ENCODE results near the gene CCDC171. TPM values are rescaled to one million over a fixed set of nuclear protein-coding genes. Genes with fewer than 3 reads are reported as not detected.

CCDC171 gene
- total RNA-seq, 3 donors from 2014 or later: 3.6 to 4.5 (median 3.6) TPM

DNA sequence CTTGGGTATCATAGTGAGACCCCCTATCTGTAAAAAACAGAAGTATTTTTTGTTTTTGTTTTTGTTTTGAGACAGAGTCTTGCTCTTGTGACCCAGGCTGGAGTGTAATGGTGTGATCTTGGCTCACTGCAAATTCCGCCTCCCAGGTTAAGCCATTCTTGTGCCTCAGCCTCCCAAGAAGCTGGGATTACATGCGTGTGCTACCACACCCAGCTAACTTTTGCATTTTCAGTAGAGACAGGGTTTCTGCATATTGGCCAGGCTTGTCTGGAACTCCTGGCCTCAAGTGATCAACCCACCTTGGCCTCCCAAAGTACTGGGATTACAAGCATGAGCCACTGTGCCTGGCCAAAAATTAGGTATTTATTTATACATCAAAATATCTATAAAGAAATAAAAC lies 10.2 kb upstream of the CCDC171 start:
- no peak overlapping the region for H3K4me3 ChIP-seq
- H3K9me3 ChIP-seq: no peaks in the 10 kb centered on the region
- intact Hi-C loops (cut with DNase I, micrococcal nuclease): no loop called here
- DNase-seq (no peak), ATAC-seq (no peak)
- TF ChIP-seq, protein P1, sequence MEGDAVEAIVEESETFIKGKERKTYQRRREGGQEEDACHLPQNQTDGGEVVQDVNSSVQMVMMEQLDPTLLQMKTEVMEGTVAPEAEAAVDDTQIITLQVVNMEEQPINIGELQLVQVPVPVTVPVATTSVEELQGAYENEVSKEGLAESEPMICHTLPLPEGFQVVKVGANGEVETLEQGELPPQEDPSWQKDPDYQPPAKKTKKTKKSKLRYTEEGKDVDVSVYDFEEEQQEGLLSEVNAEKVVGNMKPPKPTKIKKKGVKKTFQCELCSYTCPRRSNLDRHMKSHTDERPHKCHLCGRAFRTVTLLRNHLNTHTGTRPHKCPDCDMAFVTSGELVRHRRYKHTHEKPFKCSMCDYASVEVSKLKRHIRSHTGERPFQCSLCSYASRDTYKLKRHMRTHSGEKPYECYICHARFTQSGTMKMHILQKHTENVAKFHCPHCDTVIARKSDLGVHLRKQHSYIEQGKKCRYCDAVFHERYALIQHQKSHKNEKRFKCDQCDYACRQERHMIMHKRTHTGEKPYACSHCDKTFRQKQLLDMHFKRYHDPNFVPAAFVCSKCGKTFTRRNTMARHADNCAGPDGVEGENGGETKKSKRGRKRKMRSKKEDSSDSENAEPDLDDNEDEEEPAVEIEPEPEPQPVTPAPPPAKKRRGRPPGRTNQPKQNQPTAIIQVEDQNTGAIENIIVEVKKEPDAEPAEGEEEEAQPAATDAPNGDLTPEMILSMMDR (IDR thresholded peaks at IDR 0.05): no peak
- H3K36me3 ChIP-seq (ENCODE audit: low read depth): no peaks in the 10 kb centered on the region
- no peaks in the 10 kb centered on the region for H3K4me1 ChIP-seq (ENCODE audit: low read depth)

DNA sequence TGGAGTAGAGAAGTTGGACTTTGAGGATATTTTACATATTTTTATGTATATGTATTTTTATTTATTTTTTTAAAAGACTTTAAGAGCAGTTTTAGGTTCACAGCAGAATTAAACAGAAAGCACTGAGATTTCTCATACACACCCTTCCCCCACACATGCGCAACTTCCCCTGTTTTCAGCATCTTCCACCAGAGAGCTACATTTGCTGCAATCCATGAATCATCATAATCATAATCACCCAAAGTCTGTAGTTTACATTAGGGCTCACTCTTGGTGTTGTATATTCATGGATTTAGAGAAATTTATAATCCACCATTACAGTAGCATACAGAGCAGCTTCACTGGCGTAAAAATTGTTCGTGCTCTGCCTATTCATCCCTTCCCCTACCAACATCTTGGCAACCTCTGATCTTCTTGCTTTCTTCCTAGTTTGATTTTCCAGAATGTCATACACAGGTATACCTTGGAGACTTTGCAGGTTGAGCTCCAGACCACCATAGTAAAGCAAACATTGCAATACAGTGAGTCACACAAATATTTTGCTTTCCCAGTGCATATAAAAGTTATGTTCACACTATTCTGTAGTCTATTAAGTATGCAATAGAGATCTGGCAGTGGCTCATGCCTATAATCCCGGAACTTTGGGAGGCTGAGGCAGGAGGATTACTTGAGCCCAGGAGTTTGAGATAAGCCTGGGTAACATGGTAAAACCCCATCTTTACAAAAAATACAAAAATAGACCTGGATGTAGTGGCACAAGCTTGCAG lies 9.6 kb upstream of the CCDC171 start:
- Histone ChIP-seq H3K4me3 (no peak overlapping the region), H3K36me3 (ENCODE audit: low read depth) (no peaks in the 10 kb centered on the region), H3K4me1 (ENCODE audit: low read depth) (no peaks in the 10 kb centered on the region), H3K9me3 (no peaks in the 10 kb centered on the region)
- TF ChIP-seq, protein P1 (IDR thresholded peaks at IDR 0.05): no peak
- intact Hi-C loops (cut with DNase I, micrococcal nuclease): no loop called here
- no peak for ATAC-seq
- no peak for DNase-seq

DNA sequence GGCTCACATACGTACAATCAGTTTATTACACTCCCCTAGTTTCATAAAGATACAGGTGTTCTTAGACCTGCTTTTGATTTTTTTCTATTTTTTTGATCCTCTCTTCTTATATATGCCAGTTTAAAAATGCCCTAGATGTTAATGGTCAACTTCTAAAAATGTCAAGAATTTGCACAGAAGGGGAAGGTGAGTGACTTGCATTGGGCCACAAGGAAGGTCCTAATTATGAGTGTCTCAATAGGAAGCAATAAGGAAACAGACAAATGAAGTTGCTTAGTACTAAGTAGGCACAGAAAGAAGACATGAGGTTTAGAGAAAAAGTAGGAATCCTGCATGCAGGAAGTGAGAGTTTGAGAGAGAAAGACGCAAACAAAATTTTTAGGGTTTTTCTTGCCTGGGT lies 3.2 kb upstream of the CCDC171 start:
- H3K4me1 ChIP-seq (ENCODE audit: low read depth): peaks cover 17% of the 10 kb centered on the region
- no peaks in the 10 kb centered on the region for H3K36me3 ChIP-seq (ENCODE audit: low read depth)
- intact Hi-C loops (cut with DNase I, micrococcal nuclease): no loop called here
- no peak for DNase-seq
- no peak overlapping the region for H3K4me3 ChIP-seq
- no peak for ATAC-seq
- no peaks in the 10 kb centered on the region for H3K9me3 ChIP-seq
- TF ChIP-seq, protein P1 (IDR thresholded peaks at IDR 0.05): no peak

DNA sequence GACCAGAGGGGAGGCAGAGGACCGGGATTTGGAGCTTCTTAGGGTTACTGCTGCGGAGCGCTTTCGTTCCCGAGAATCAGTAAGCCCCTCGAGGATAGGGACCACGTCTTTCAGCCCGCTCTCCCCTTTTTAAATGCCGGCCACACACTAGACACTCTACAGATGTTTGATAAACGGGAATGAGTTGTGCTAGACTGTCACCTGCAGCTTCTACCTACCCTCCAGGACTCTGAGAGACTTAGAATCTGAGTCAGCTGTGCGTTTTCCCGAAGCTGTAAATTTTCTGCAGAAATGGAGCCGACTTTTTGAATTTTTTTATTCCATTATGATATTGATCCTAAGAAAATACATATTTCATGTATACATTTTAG lies 670 bp downstream of the CCDC171 start:
- no peak for DNase-seq
- TF ChIP-seq, protein P1 (IDR thresholded peaks at IDR 0.05): no peak
- intact Hi-C loops (cut with DNase I, micrococcal nuclease): no loop called here
- Histone ChIP-seq H3K4me3 (no peak overlapping the region), H3K9me3 (no peaks in the 10 kb centered on the region), H3K4me1 (ENCODE audit: low read depth) (peaks cover 17% of the 10 kb centered on the region), H3K36me3 (ENCODE audit: low read depth) (no peaks in the 10 kb centered on the region)
- ATAC-seq: no peak

DNA sequence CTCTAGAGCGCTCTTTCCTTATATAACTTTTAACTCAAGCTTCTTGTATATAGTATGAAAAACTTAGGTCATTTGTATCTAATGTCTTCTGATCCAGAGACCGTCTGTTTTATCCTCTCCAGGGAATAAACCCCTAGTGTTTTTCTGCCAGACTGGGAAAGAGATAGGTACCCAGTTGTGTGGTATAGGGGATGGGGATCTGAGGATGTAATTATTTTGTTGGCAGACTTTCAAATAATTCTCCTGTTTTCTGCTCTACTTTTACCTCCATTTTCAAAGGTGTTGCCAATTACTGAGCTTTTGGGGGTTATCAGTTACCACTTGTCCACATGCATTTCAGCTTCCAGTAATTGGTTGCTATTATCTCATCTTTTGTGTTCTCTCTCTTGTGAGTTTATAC lies 17.9 kb downstream of the CCDC171 start:
- intact Hi-C loops (cut with DNase I, micrococcal nuclease): no loop called here
- TF ChIP-seq, protein P1 (IDR thresholded peaks at IDR 0.05): no peak
- Histone ChIP-seq H3K36me3 (ENCODE audit: low read depth) (no peaks in the 10 kb centered on the region), H3K4me1 (ENCODE audit: low read depth) (no peaks in the 10 kb centered on the region), H3K9me3 (no peaks in the 10 kb centered on the region), H3K4me3 (no peak overlapping the region)
- ATAC-seq (no peak), DNase-seq (no peak)
